Stimulated activated CD4-positive, alpha-beta T cell treated with anti-CD3 and anti-CD28 coated beads, Interleukin-1b, Interleukin-23, amount 100 ng/mL, for 4 hours (primary cell): Measurements from ENCODE around the gene FBXL17.

ENCODE experiments used
- DNase-seq, 2 donors: peaks; one replicate each; pipeline ENCODE4 v3.0.0-alpha.2; 2020; ENCODE audit warnings: low read depth in 2 of 2

The FBXL17 gene

GRCh38 chr5:107815109-107815508 is 566.8 kb downstream of the FBXL17 start:
- no peak for DNase-seq

- no peak for DNase-seq
Observed at GRCh38 chr5:107814183-107814827, 567.6 kb downstream of the FBXL17 start.

- no peak for DNase-seq
Observed at GRCh38 chr5:107813559-107813958, 568.3 kb downstream of the FBXL17 start.

GRCh38 chr5:107812570-107813141 is 569.2 kb downstream of the FBXL17 start:
- no peak for DNase-seq

GRCh38 chr5:107809201-107810034 is 572.5 kb downstream of the FBXL17 start:
- no peak for DNase-seq
